Fibroblast of skin of scalp (primary cell): ENCODE data around the gene KLHL25.
"Not testable (repeated sequence)": the region's sequence is repeated elsewhere in the genome, so short reads cannot be mapped to it uniquely, and the experiment has no call there.

Source experiments
- DNase-seq: peaks from one replicate; pipeline ENCODE4 v3.0.0-alpha.2; 2013

KLHL25 gene

GRCh38 chr15:85804481-85805170 is 9.9 kb upstream of the KLHL25 start:
- no peak for DNase-seq

GRCh38 chr15:85802617-85803016 is 7.9 kb upstream of the KLHL25 start:
- DNase-seq: not testable (repeated sequence)

- no peak for DNase-seq
Measured at GRCh38 chr15:85800478-85801123, 5.9 kb upstream of the KLHL25 start.

- DNase-seq: not testable (repeated sequence)
Measured at GRCh38 chr15:85796371-85796770, 1.6 kb upstream of the KLHL25 start.

GRCh38 chr15:85795337-85796305 is 896 bp upstream of the KLHL25 start:
- no peak for DNase-seq

- DNase-seq: peak; percentile 50
Measured at GRCh38 chr15:85793641-85794597, 806 bp downstream of the KLHL25 start.

GRCh38 chr15:85792912-85793590 is 1.7 kb downstream of the KLHL25 start:
- no peak for DNase-seq

- no peak for DNase-seq
Measured at GRCh38 chr15:85792102-85792731, 2.5 kb downstream of the KLHL25 start.

- DNase-seq: no peak
Measured at GRCh38 chr15:85789496-85789875, 5.2 kb downstream of the KLHL25 start.

- no peak for DNase-seq
Measured at GRCh38 chr15:85788771-85789495, 5.8 kb downstream of the KLHL25 start.

- DNase-seq: no peak
Measured at GRCh38 chr15:85786781-85787114, 8.0 kb downstream of the KLHL25 start.

- no peak for DNase-seq
Measured at GRCh38 chr15:85785887-85786780, 8.6 kb downstream of the KLHL25 start.

- DNase-seq: no peak
Measured at GRCh38 chr15:85782064-85782463, 12.7 kb downstream of the KLHL25 start.

GRCh38 chr15:85781099-85781498 is 13.6 kb downstream of the KLHL25 start:
- no peak for DNase-seq

GRCh38 chr15:85780225-85780985 is 14.3 kb downstream of the KLHL25 start:
- no peak for DNase-seq

- no peak for DNase-seq
Measured at GRCh38 chr15:85779249-85779648, 15.5 kb downstream of the KLHL25 start.

- DNase-seq: no peak
Measured at GRCh38 chr15:85778107-85778776, 16.5 kb downstream of the KLHL25 start.
